GM04503 (cell line): ENCODE measurements around the gene CENPP.

Source experiments
- DNase-seq: peaks from one replicate; pipeline ENCODE4 v3.0.0-alpha.2; 2012; ENCODE audit warnings: low read depth

Gene CENPP

GRCh38 chr9:92640398-92641091, 314.8 kb downstream of the CENPP start:
- no peak for DNase-seq

- DNase-seq, result no peak
Measured at GRCh38 chr9:92641092-92641809, 315.5 kb downstream of the CENPP start.

GRCh38 chr9:92642041-92642451, 316.3 kb downstream of the CENPP start:
- DNase-seq, result no peak

- DNase-seq, result no peak
Measured at GRCh38 chr9:92642564-92642963, 316.8 kb downstream of the CENPP start.

GRCh38 chr9:92644278-92644677, 318.5 kb downstream of the CENPP start:
- DNase-seq, result no peak

GRCh38 chr9:92645041-92645440, 319.3 kb downstream of the CENPP start:
- DNase-seq, result no peak

GRCh38 chr9:92647671-92648473, 322.1 kb downstream of the CENPP start:
- DNase-seq, result no peak

GRCh38 chr9:92648474-92648971, 322.8 kb downstream of the CENPP start:
- no peak for DNase-seq

GRCh38 chr9:92649007-92649406, 323.3 kb downstream of the CENPP start:
- no peak for DNase-seq

- no peak for DNase-seq
Measured at GRCh38 chr9:92650296-92650695, 324.5 kb downstream of the CENPP start.

- peak; percentile 49 for DNase-seq
Measured at GRCh38 chr9:92650839-92651621, 325.3 kb downstream of the CENPP start.

GRCh38 chr9:92652461-92652860, 326.7 kb downstream of the CENPP start:
- DNase-seq, result no peak

- DNase-seq, result no peak
Measured at GRCh38 chr9:92654481-92655301, 328.9 kb downstream of the CENPP start.

GRCh38 chr9:92655366-92655765, 329.6 kb downstream of the CENPP start:
- DNase-seq, result no peak

- no peak for DNase-seq
Measured at GRCh38 chr9:92655896-92656536, 330.3 kb downstream of the CENPP start.

GRCh38 chr9:92656537-92656925, 330.8 kb downstream of the CENPP start:
- DNase-seq, result no peak

- no peak for DNase-seq
Measured at GRCh38 chr9:92657296-92658094, 331.7 kb downstream of the CENPP start.

GRCh38 chr9:92658176-92658575, 332.4 kb downstream of the CENPP start:
- no peak for DNase-seq

- DNase-seq, result no peak
Measured at GRCh38 chr9:92658611-92659010, 332.9 kb downstream of the CENPP start.

- DNase-seq, result no peak
Measured at GRCh38 chr9:92659601-92660000, 333.8 kb downstream of the CENPP start.
